Neuronal stem cell (in vitro differentiated cells): ENCODE measurements around the gene ZNF317. TPM values are rescaled to one million over a fixed set of nuclear protein-coding genes. Genes with fewer than 3 reads are reported as not detected.

ENCODE experiments used
- DNase-seq: peaks from one replicate; pipeline ENCODE4 v3.0.0-alpha.2; 2013; ENCODE audit warnings: low spot score
- H2AFZ ChIP-seq: one replicate; pipeline ENCODE4 v1.6.1; 2013; ENCODE audit warnings: mild to moderate bottlenecking, low read length, inconsistent platforms
- H2AK5ac ChIP-seq: 2 replicates; pipeline ENCODE4 v1.6.1; 2013; ENCODE audit warnings: low read depth, mild to moderate bottlenecking, inconsistent platforms, low read length, moderate library complexity, mixed read lengths
- H2BK120ac ChIP-seq: 2 replicates; pipeline ENCODE4 v1.6.1; 2013; ENCODE audit warnings: low read depth, mild to moderate bottlenecking, inconsistent platforms, low read length, moderate library complexity, mixed read lengths
- H2BK12ac ChIP-seq: one replicate; pipeline ENCODE4 v1.6.1; 2013; ENCODE audit warnings: low read length, inconsistent platforms
- H2BK15ac ChIP-seq: 2 replicates; pipeline ENCODE4 v1.6.1; 2013; ENCODE audit warnings: mild to moderate bottlenecking, low read length, inconsistent platforms, mixed read lengths
- H2BK5ac ChIP-seq: one replicate; pipeline ENCODE4 v1.6.1; 2013; ENCODE audit warnings: inconsistent platforms, mild to moderate bottlenecking, low read length, moderate library complexity
- H3K14ac ChIP-seq: one replicate; pipeline ENCODE4 v1.6.1; 2013; ENCODE audit warnings: low read length, inconsistent platforms
- H3K18ac ChIP-seq: 2 replicates; pipeline ENCODE4 v1.6.1; 2013; ENCODE audit warnings: low read length, inconsistent platforms
- H3K23ac ChIP-seq: 2 replicates; pipeline ENCODE4 v1.6.1; 2013; ENCODE audit warnings: low read depth, mild to moderate bottlenecking, mixed read lengths, low read length, inconsistent platforms; ENCODE audit not compliant: poor library complexity
- H3K27ac ChIP-seq: replicated peaks from 3 replicates; pipeline ENCODE4 v1.5.1; 2013; ENCODE audit warnings: low read length, inconsistent platforms
- H3K27me3 ChIP-seq, 3 experiments: 2 replicates each; pipeline ENCODE4 v1.6.1; 2013; ENCODE audit warnings: low read length in 3 of 3, mild to moderate bottlenecking in 2 of 3, inconsistent platforms in 1 of 3, low read depth in 1 of 3, mixed read lengths in 1 of 3, moderate library complexity in 1 of 3; ENCODE audit not compliant: control insufficient read depth in 3 of 3, insufficient read depth in 3 of 3
- H3K36me3 ChIP-seq, 2 donors: replicated peaks in 1 of 2; 2 replicates each; pipeline ENCODE4 v1.6.1; 2013; ENCODE audit warnings: low read length in 2 of 2; ENCODE audit not compliant: control insufficient read depth in 2 of 2, insufficient read depth in 2 of 2
- H3K4ac ChIP-seq: 2 replicates; pipeline ENCODE4 v1.6.1; 2013; ENCODE audit warnings: inconsistent platforms, mild to moderate bottlenecking, low read length, moderate library complexity
- H3K4me1 ChIP-seq, 2 donors: 1 replicate in 1 of 2; 2 replicates in 1 of 2; pipeline ENCODE4 v1.6.1; 2013; ENCODE audit warnings: low read length in 2 of 2, low read depth in 1 of 2; ENCODE audit not compliant: control insufficient read depth in 2 of 2, insufficient read depth in 1 of 2
- H3K4me2 ChIP-seq: one replicate; pipeline ENCODE4 v1.6.1; 2013; ENCODE audit warnings: mild to moderate bottlenecking, low read length, inconsistent platforms; ENCODE audit not compliant: insufficient read depth, poor library complexity, severe bottlenecking
- H3K4me3 ChIP-seq, 2 donors: 2 replicates each; pipeline ENCODE4 v1.5.1; 2013; ENCODE audit warnings: low read length in 2 of 2, mild to moderate bottlenecking in 2 of 2, inconsistent platforms in 1 of 2, moderate library complexity in 1 of 2
- H3K79me1 ChIP-seq: one replicate; pipeline ENCODE4 v1.6.1; 2013; ENCODE audit warnings: low read depth, mild to moderate bottlenecking, inconsistent platforms, low read length, moderate library complexity
- H3K9ac ChIP-seq: one replicate; pipeline ENCODE4 v1.6.1; 2013; ENCODE audit warnings: mild to moderate bottlenecking, low read depth, low read length, inconsistent platforms; ENCODE audit not compliant: poor library complexity
- H3K9me3 ChIP-seq, 2 donors: replicated peaks in 1 of 2; 2 replicates each; pipeline versions ENCODE3 to v1.6.1; 2013; ENCODE audit warnings: low read length in 2 of 2, mild to moderate bottlenecking in 2 of 2, inconsistent platforms in 1 of 2, low read depth in 1 of 2, mixed read lengths in 1 of 2, moderate library complexity in 1 of 2; ENCODE audit not compliant: control insufficient read depth in 2 of 2, insufficient read depth in 1 of 2
- H4K8ac ChIP-seq: one replicate; pipeline ENCODE4 v1.6.1; 2013; ENCODE audit warnings: low read depth, mild to moderate bottlenecking, inconsistent platforms, low read length, moderate library complexity
- H4K91ac ChIP-seq: one replicate; pipeline ENCODE4 v1.6.1; 2013; ENCODE audit warnings: low read length, low read depth, mild to moderate bottlenecking, inconsistent platforms; ENCODE audit not compliant: poor library complexity
- WGBS, 2 donors: extraction: QIAGEN DNeasy Blood & Tissue Kit; methylation state at CpG; one replicate each; pipeline ENCODE4 v1.1.7; 2013; ENCODE audit warnings: missing lambda C conversion rate in 2 of 2, mixed read lengths in 1 of 2; ENCODE audit not compliant: insufficient read length in 2 of 2, insufficient replicate concordance in 1 of 2; ENCODE audit errors: extremely low coverage in 2 of 2; 5-methylcytosine and 5-hydroxymethylcytosine counted together
- polyA plus RNA-seq, 2 experiments: library from polyadenylated mRNA; stranded (reverse); fragments of 200-250 nt; gene quantifications; one replicate each; pipeline ENCODE4 v1.2.3, GENCODE V29; 2013

ZNF317 gene
- 26.6 TPM for polyA plus RNA-seq (2013, experiment 1 of 2)
- polyA plus RNA-seq (2013, experiment 2 of 2) = 25.8 TPM

GRCh38 chr19:9140159-9140874, at the start of gene ZNF317:
Gene ZNF317, plus strand, starts transcription at chr19:9140397. Its CDS starts 15,620 bp downstream, at chr19:9156017.
- Histone ChIP-seq H4K8ac (no peak within 1 kb of the TSS), H3K79me1 (no peaks in the 10 kb centered on the region), H3K4me1 (peaks cover 0 to 4% of the 10 kb centered on the region in 2 donors), H3K4me3 (peak within 1 kb of the TSS; percentile 93 to 97), H3K23ac (no peak within 1 kb of the TSS), H3K14ac (peak within 1 kb of the TSS; percentile 64), H2AK5ac (no peak within 1 kb of the TSS), H2BK12ac (no peak within 1 kb of the TSS), H4K91ac (no peak within 1 kb of the TSS), H2BK120ac (no peak within 1 kb of the TSS), H3K4me2 (peak within 1 kb of the TSS; percentile 79), H3K9ac (peak within 1 kb of the TSS; percentile 85), H3K27me3 (no peaks in the 10 kb centered on the region), H3K36me3 (peaks cover 2 to 26% of the 10 kb centered on the region in 2 donors), H3K9me3 (peaks cover 5 to 33% of the 10 kb centered on the region in 2 donors), H2BK15ac (no peak within 1 kb of the TSS), H3K4ac (no peak within 1 kb of the TSS), H3K27ac (no peak within 1 kb of the TSS), H2AFZ (peak within 1 kb of the TSS; percentile 95), H3K18ac (peak within 1 kb of the TSS; percentile 68), H2BK5ac (no peak within 1 kb of the TSS)
- peak; percentile 93 for DNase-seq
- no CpG with 5 or more reads among the region's 43 CpGs for WGBS, 2 donors

- no CpG with 5 or more reads among the region's 8 CpGs for WGBS, 2 donors
- no peak within 1 kb of the TSS for H3K14ac ChIP-seq
- no peak within 1 kb of the TSS for H4K91ac ChIP-seq
Measured at GRCh38 chr19:9107375-9107774, 32.8 kb upstream of the ZNF317 start, which contains the start of gene OR7G2. Gene OR7G2, minus strand, starts transcription at chr19:9107475. Its CDS starts 4,232 bp downstream, at chr19:9103243.

GRCh38 chr19:9109959-9110358, 30.2 kb upstream of the ZNF317 start:
- Histone ChIP-seq H3K4me2 (no peak overlapping the region), H3K9ac (no peak overlapping the region), H3K23ac (no peak overlapping the region), H4K91ac (no peak overlapping the region), H3K9me3 (peaks cover 0 to 2% of the 10 kb centered on the region in 2 donors), H3K14ac (no peak overlapping the region), H3K4ac (no peak overlapping the region), H3K4me1 (no peaks in the 10 kb centered on the region), H2AFZ (no peak overlapping the region), H2BK15ac (no peak overlapping the region), H3K27ac (no peak overlapping the region), H3K4me3 (no peak overlapping the region), H2BK12ac (no peak overlapping the region), H3K36me3 (no peaks in the 10 kb centered on the region), H2BK5ac (no peak overlapping the region), H2AK5ac (no peak overlapping the region), H3K79me1 (no peaks in the 10 kb centered on the region), H3K27me3 (peaks cover 0 to 1% (median 0%) of the 10 kb centered on the region in 3 experiments), H4K8ac (no peak overlapping the region), H2BK120ac (no peak overlapping the region), H3K18ac (no peak overlapping the region)
- no CpG with 5 or more reads among the region's 2 CpGs for WGBS, 2 donors
- DNase-seq = no peak

More at GRCh38 chr19:9107375-9107774, 32.8 kb upstream of the ZNF317 start, which contains the start of gene OR7G2:
- no peak within 1 kb of the TSS for H2BK12ac ChIP-seq
- no peak within 1 kb of the TSS for H2BK5ac ChIP-seq
- no peak within 1 kb of the TSS for H3K27ac ChIP-seq
- no peak within 1 kb of the TSS for H2BK120ac ChIP-seq
- DNase-seq = no peak
- H3K4ac ChIP-seq = no peak within 1 kb of the TSS
- H4K8ac ChIP-seq = no peak within 1 kb of the TSS
- H2BK15ac ChIP-seq = no peak within 1 kb of the TSS
- H3K4me3 ChIP-seq = no peak within 1 kb of the TSS
- H3K36me3 ChIP-seq = no peaks in the 10 kb centered on the region
- H3K9me3 ChIP-seq = peaks cover 0 to 4% of the 10 kb centered on the region in 2 donors
- H3K4me2 ChIP-seq = no peak within 1 kb of the TSS
- H3K27me3 ChIP-seq = no peaks in the 10 kb centered on the region
- no peak within 1 kb of the TSS for H2AK5ac ChIP-seq
- no peak within 1 kb of the TSS for H3K23ac ChIP-seq
- H3K4me1 ChIP-seq = no peaks in the 10 kb centered on the region
- no peak within 1 kb of the TSS for H3K18ac ChIP-seq
- no peak within 1 kb of the TSS for H3K9ac ChIP-seq
- H3K79me1 ChIP-seq = no peaks in the 10 kb centered on the region
- H2AFZ ChIP-seq = no peak within 1 kb of the TSS

- no peak within 1 kb of the TSS for H3K18ac ChIP-seq
- no peak within 1 kb of the TSS for H2BK12ac ChIP-seq
- no peak within 1 kb of the TSS for H3K14ac ChIP-seq
- no peak within 1 kb of the TSS for H4K91ac ChIP-seq
- no peak within 1 kb of the TSS for H2BK120ac ChIP-seq
- H3K36me3 ChIP-seq = no peaks in the 10 kb centered on the region
- no peak within 1 kb of the TSS for H4K8ac ChIP-seq
- H2BK5ac ChIP-seq = no peak within 1 kb of the TSS
- H3K4me3 ChIP-seq = no peak within 1 kb of the TSS
- no peak within 1 kb of the TSS for H3K23ac ChIP-seq
- H3K4me2 ChIP-seq = no peak within 1 kb of the TSS
- no peak within 1 kb of the TSS for H2BK15ac ChIP-seq
- no peak within 1 kb of the TSS for H2AK5ac ChIP-seq
- no CpG with 5 or more reads among the region's 2 CpGs for whole genome bisulfite sequencing, 2 donors
- H3K27ac ChIP-seq = no peak within 1 kb of the TSS
- peaks cover 0 to 4% of the 10 kb centered on the region in 2 donors for H3K9me3 ChIP-seq
- no peak within 1 kb of the TSS for H3K4ac ChIP-seq
- H3K4me1 ChIP-seq = no peaks in the 10 kb centered on the region
- H3K9ac ChIP-seq = no peak within 1 kb of the TSS
- H3K27me3 ChIP-seq = peaks cover 0 to 7% (median 0%) of the 10 kb centered on the region in 3 experiments
- peak within 1 kb of the TSS; percentile 17 for H2AFZ ChIP-seq
- no peaks in the 10 kb centered on the region for H3K79me1 ChIP-seq
- no peak for DNase-seq
Measured at GRCh38 chr19:9115307-9115813, 24.8 kb upstream of the ZNF317 start, which contains the start of gene OR7G1. Gene OR7G1, minus strand, starts transcription at chr19:9115763. Its CDS starts 0 bp downstream, at chr19:9115763.
